Mononuclear cell (primary cell): ENCODE results near the gene ATOH1. TPM values are rescaled to one million over a fixed set of nuclear protein-coding genes. Genes with fewer than 3 reads are reported as not detected.

Source experiments
- H3K27me3 ChIP-seq: 2 replicates; pipeline ENCODE4 v1.6.0; 2011; ENCODE audit warnings: low read length, control low read depth; ENCODE audit not compliant: insufficient read depth
- H3K4me1 ChIP-seq: 2 replicates; pipeline ENCODE4 v1.5.1; 2011; ENCODE audit warnings: mild to moderate bottlenecking, low read length, control low read depth; ENCODE audit not compliant: insufficient read depth
- H3K4me3 ChIP-seq: 2 replicates; pipeline ENCODE4 v1.5.1; 2011; ENCODE audit warnings: mild to moderate bottlenecking, low read length, moderate library complexity
- H3K9me3 ChIP-seq: 2 replicates; pipeline ENCODE4 v1.5.1; 2011; ENCODE audit warnings: low read depth, mild to moderate bottlenecking, control low read depth, low read length
- total RNA-seq: library from RNA; depleted of rRNA; stranded (reverse); fragments of >200 nt; gene quantifications from one replicate; pipeline ENCODE4 v1.2.3, GENCODE V29; 2012

ATOH1 gene, protein sequence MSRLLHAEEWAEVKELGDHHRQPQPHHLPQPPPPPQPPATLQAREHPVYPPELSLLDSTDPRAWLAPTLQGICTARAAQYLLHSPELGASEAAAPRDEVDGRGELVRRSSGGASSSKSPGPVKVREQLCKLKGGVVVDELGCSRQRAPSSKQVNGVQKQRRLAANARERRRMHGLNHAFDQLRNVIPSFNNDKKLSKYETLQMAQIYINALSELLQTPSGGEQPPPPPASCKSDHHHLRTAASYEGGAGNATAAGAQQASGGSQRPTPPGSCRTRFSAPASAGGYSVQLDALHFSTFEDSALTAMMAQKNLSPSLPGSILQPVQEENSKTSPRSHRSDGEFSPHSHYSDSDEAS
- not detected for total RNA-seq

DNA sequence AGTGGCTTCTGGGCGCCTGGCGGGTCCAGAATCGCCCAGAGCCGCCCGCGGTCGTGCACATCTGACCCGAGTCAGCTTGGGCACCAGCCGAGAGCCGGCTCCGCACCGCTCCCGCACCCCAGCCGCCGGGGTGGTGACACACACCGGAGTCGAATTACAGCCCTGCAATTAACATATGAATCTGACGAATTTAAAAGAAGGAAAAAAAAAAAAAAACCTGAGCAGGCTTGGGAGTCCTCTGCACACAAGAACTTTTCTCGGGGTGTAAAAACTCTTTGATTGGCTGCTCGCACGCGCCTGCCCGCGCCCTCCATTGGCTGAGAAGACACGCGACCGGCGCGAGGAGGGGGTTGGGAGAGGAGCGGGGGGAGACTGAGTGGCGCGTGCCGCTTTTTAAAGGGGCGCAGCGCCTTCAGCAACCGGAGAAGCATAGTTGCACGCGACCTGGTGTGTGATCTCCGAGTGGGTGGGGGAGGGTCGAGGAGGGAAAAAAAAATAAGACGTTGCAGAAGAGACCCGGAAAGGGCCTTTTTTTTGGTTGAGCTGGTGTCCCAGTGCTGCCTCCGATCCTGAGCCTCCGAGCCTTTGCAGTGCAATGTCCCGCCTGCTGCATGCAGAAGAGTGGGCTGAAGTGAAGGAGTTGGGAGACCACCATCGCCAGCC is at the start of gene ATOH1:
Gene ATOH1, plus strand, starts transcription at position 422 of the 663 bp plus-strand sequence. Its CDS starts 174 bp downstream, at position 596.
- H3K4me3 ChIP-seq = no peak within 1 kb of the TSS
- no peaks in the 10 kb centered on the region for H3K9me3 ChIP-seq
- no peaks in the 10 kb centered on the region for H3K4me1 ChIP-seq
- H3K27me3 ChIP-seq = peaks cover 86% of the 10 kb centered on the region

- Histone ChIP-seq H3K27me3 (no peaks in the 10 kb centered on the region), H3K4me1 (no peaks in the 10 kb centered on the region), H3K4me3 (no peak overlapping the region), H3K9me3 (no peaks in the 10 kb centered on the region)
Measured at GRCh38 chr4:93779228-93779627, 49.3 kb upstream of the ATOH1 start.

GRCh38 chr4:93780080-93780479 is 48.5 kb upstream of the ATOH1 start:
- Histone ChIP-seq H3K4me1 (no peaks in the 10 kb centered on the region), H3K4me3 (no peak overlapping the region), H3K27me3 (no peaks in the 10 kb centered on the region), H3K9me3 (no peaks in the 10 kb centered on the region)

DNA sequence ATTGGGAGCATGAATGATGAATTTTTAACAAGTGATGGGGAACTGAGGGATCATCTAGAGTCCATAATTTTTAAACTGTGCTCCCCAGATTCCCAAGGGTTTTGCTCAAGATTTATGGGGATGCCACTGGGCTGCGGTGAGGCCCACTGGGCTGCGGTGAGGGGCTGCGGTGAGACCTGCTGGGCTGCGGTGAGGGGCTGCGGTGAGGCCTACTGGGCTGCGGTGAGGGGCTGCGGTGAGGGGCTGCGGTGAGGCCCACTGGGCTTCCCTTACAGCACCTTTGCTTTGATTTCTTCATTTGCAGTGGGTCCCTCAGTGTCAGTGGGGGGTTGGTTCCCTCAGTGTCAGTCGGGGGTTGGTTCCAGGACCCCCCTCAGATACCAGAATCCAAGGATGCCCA is 47.4 kb upstream of the ATOH1 start:
- H3K27me3 ChIP-seq = no peaks in the 10 kb centered on the region
- no peaks in the 10 kb centered on the region for H3K4me1 ChIP-seq
- no peak overlapping the region for H3K4me3 ChIP-seq
- H3K9me3 ChIP-seq = no peaks in the 10 kb centered on the region

GRCh38 chr4:93786149-93786548 is 42.4 kb upstream of the ATOH1 start:
- Histone ChIP-seq H3K4me3 (no peak overlapping the region), H3K9me3 (no peaks in the 10 kb centered on the region), H3K27me3 (no peaks in the 10 kb centered on the region), H3K4me1 (no peaks in the 10 kb centered on the region)

DNA sequence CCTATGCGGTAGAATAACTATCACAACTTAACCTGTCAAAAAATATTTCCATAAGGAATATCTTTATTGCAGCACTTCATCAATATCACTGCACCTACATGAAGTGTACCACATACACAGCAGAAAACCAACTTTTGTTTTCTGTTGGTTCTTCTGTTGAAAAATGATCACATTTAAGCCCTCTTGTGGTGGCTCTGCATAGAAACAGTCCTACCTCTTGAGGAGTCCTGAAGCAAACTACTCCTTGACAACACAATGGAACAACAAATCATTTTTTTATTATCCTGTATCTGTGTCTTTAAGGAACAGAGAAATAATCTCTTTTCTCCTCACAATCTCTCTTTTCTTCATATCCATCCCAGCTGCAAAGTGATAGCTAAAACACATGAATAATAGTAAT is 39.8 kb upstream of the ATOH1 start:
- no peak overlapping the region for H3K4me3 ChIP-seq
- no peaks in the 10 kb centered on the region for H3K27me3 ChIP-seq
- no peaks in the 10 kb centered on the region for H3K9me3 ChIP-seq

DNA sequence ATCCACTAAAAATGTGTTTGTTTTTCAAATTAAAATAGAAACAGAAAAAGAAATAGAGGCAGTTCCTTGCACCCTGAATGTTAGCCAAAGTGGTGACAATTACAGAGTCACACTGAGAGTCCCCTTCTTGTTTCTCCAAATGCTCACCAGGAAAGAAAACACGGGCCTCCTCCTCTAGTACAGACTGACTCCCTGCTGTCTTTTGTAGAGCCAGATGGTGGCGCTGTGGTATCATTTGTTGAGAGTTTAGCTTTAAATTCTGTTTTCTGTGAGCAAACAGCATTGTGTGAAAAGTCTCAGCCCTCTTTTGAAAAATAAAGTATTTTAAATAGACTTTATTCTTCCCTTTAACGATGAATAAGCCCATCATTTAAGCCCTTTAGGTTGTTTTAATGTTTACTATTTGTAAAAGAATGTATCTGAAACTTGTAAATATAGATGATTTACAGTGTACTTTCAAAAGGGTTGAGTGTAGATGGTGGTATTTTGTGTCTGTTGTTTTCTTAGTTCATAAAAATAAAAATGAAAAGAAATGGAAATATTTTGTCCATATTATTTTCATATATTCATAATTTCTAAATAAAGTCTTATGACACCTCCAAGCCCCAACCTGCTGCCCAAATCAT is 36.9 kb upstream of the ATOH1 start:
- H3K27me3 ChIP-seq = no peaks in the 10 kb centered on the region
- H3K9me3 ChIP-seq = no peaks in the 10 kb centered on the region
- H3K4me1 ChIP-seq = no peaks in the 10 kb centered on the region
- H3K4me3 ChIP-seq = no peak overlapping the region

More for the DNA sequence above, 39.8 kb upstream of the ATOH1 start:
- H3K4me1 ChIP-seq = no peaks in the 10 kb centered on the region

DNA sequence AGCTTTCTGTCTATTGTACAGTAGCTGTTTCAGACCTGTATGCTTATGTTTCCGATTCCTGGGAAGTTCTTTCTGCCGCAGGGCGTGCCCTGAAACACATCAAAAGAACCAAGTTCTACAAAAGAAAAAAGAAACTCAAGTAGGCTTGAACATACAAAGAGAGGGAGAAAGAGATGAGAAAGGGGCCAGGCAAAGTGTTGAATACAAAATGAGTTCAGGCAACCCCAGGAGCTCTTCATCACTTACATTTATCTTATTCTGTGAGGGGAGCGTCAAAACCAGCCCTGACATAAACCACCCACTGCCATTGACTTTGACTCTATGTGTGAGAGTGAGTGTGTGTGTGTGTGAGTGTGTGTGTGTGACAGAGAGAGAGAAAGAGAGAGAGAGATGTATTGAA is 26.5 kb upstream of the ATOH1 start:
- Histone ChIP-seq H3K4me1 (no peaks in the 10 kb centered on the region), H3K9me3 (no peaks in the 10 kb centered on the region), H3K4me3 (no peak overlapping the region), H3K27me3 (no peaks in the 10 kb centered on the region)

GRCh38 chr4:93809773-93810172 is 18.8 kb upstream of the ATOH1 start:
- Histone ChIP-seq H3K9me3 (no peaks in the 10 kb centered on the region), H3K4me1 (peaks cover 4% of the 10 kb centered on the region), H3K4me3 (no peak overlapping the region), H3K27me3 (no peaks in the 10 kb centered on the region)

DNA sequence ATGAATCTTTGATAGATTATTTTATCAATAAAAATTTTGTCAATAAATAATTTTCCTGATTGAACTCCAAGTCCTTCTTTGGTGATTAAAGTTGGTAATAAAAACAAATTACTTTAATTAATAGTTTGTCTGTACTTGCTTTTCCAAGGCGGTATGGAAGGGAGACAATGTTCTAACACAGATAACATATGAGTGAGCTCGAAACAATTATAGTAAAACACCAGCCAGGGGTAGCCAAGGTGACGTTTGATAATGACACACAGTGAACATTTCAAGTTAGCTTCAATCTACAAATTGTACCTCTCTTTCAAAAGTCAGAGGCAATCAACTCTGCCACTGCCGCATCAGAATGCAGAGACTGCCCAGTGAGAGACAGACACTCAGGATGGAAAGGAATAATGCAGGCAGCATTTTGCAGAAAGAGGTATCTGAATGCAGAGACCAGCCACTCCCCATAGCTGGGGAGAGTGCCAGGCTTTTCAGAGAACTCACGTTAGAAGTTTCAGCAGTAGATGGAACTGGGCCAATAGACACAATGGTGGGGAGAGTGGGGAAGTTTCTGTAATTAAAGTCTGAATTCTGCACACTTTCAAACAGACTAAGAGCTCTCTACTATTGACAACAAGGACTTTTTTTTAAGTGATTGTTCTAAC is 18.1 kb upstream of the ATOH1 start:
- Histone ChIP-seq H3K9me3 (no peaks in the 10 kb centered on the region), H3K4me3 (no peak overlapping the region), H3K27me3 (no peaks in the 10 kb centered on the region), H3K4me1 (peaks cover 4% of the 10 kb centered on the region)

DNA sequence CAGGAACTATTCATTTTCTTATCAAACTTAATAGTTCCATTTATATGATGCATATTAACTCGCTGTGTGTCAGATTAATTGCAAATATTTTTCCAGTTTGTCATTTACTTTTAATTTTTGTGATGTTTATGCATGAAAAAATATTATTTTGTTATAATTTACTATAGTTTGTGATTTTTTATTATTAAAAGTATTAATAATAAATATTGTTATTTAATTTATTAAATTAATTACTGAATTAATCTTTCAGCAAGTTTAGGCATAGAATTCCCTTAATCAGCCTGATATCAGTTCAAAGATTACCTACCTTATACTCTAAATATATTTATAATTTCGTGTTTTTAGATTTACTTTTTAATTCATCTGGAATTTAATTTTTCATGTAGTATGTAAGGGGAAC is 15.5 kb upstream of the ATOH1 start:
- Histone ChIP-seq H3K9me3 (no peaks in the 10 kb centered on the region), H3K4me1 (peaks cover 4% of the 10 kb centered on the region), H3K27me3 (no peaks in the 10 kb centered on the region), H3K4me3 (no peak overlapping the region)

- Histone ChIP-seq H3K9me3 (no peaks in the 10 kb centered on the region), H3K4me3 (no peak overlapping the region), H3K27me3 (no peaks in the 10 kb centered on the region), H3K4me1 (peaks cover 4% of the 10 kb centered on the region)
Measured at GRCh38 chr4:93814141-93814540, 14.4 kb upstream of the ATOH1 start.

- Histone ChIP-seq H3K4me3 (no peak overlapping the region), H3K4me1 (peaks cover 4% of the 10 kb centered on the region), H3K9me3 (no peaks in the 10 kb centered on the region), H3K27me3 (no peaks in the 10 kb centered on the region)
Measured at GRCh38 chr4:93814722-93815121, 13.8 kb upstream of the ATOH1 start.

DNA sequence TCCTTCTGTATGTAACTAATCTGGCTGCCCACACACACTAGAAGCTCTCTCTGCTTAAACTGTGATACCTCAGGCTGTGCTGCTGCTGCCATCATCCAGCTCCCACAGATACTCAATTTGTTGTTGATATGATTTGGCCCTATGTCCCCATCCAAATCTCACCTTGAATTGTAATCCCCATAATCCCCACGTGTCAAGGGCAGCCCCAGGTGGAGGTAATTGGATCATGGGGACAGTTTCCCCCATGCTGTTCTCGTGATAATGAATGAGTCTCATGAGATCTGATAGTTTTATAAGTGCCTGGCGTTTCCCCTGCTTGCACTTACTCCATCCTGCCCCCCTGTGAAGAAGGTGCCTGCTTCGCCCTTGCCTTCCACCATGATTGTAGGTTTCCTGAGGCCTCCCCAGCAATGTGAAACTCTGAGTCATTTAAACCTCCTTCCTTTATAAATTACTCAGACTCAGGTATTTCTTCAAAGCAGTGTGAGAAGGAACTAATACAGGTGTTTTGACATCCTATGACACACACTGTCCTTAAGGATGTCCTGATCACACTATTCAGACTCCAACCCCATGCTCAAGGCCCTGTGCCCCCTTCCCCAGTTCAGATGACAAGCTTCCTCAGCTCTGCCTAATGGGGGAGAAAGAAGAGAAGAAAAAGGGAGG is 2.9 kb upstream of the ATOH1 start:
- H3K27me3 ChIP-seq = peaks cover 58% of the 10 kb centered on the region
- H3K4me3 ChIP-seq = no peak overlapping the region
- H3K4me1 ChIP-seq = no peaks in the 10 kb centered on the region
- H3K9me3 ChIP-seq = no peaks in the 10 kb centered on the region
